Activated T-helper 17 cell treated with anti-CD3 and anti-CD28 coated beads, Interleukin-2, amount 50 U/mL, for 72 hours (primary cell): ENCODE results near the gene ERN1. TPM values are rescaled to one million over a fixed set of nuclear protein-coding genes. Genes with fewer than 3 reads are reported as not detected.

Experiments
- ATAC-seq: fragments of 150-1000 bp; cut with Tn5 transposase; replicated peaks from 2 replicates; pipeline ENCODE4 v1.10.0; 2021; ENCODE audit warnings: mild to moderate bottlenecking, moderate library complexity
- H3K27ac Mint-ChIP-seq: one replicate; pipeline ENCODE4 v1.8.0; 2022; ENCODE audit warnings: mixed read lengths
- H3K27me3 Mint-ChIP-seq: one replicate; pipeline ENCODE4 v1.8.0; 2022; ENCODE audit warnings: mixed read lengths
- H3K36me3 Mint-ChIP-seq: one replicate; pipeline ENCODE4 v1.8.0; 2022; ENCODE audit warnings: low read depth, mild to moderate bottlenecking, mixed read lengths
- H3K4me1 Mint-ChIP-seq: one replicate; pipeline ENCODE4 v1.8.0; 2022; ENCODE audit warnings: mixed read lengths
- H3K4me3 Mint-ChIP-seq: one replicate; pipeline ENCODE4 v1.8.0; 2022; ENCODE audit warnings: mild to moderate bottlenecking, mixed read lengths
- H3K9me3 Mint-ChIP-seq: one replicate; pipeline ENCODE4 v1.8.0; 2022; ENCODE audit warnings: mixed read lengths
- total RNA-seq, 2 donors: library from RNA; stranded (reverse); gene quantifications; one replicate each; pipeline ENCODE4 v1.2.3, GENCODE V29; 2022

The ERN1 gene
- total RNA-seq, 2 donors from 2014 or later = 42.2 to 93.3 TPM

- no peak for ATAC-seq
- no peaks in the 10 kb centered on the region for H3K27me3 Mint-ChIP-seq
- peaks cover 100% of the 10 kb centered on the region for H3K36me3 Mint-ChIP-seq
- H3K4me3 Mint-ChIP-seq = no peak overlapping the region
- H3K4me1 Mint-ChIP-seq = peaks cover 23% of the 10 kb centered on the region
- no peak overlapping the region for H3K27ac Mint-ChIP-seq
- no peaks in the 10 kb centered on the region for H3K9me3 Mint-ChIP-seq
Observed at GRCh38 chr17:64048805-64049204, 81.1 kb downstream of the ERN1 start.

- H3K27ac Mint-ChIP-seq = peak overlapping the region; percentile 25
- H3K4me3 Mint-ChIP-seq = no peak overlapping the region
- H3K27me3 Mint-ChIP-seq = no peaks in the 10 kb centered on the region
- ATAC-seq = no peak
- peaks cover 22% of the 10 kb centered on the region for H3K4me1 Mint-ChIP-seq
- H3K36me3 Mint-ChIP-seq = peaks cover 100% of the 10 kb centered on the region
- no peaks in the 10 kb centered on the region for H3K9me3 Mint-ChIP-seq
Observed at GRCh38 chr17:64045176-64045575, 84.8 kb downstream of the ERN1 start.

DNA sequence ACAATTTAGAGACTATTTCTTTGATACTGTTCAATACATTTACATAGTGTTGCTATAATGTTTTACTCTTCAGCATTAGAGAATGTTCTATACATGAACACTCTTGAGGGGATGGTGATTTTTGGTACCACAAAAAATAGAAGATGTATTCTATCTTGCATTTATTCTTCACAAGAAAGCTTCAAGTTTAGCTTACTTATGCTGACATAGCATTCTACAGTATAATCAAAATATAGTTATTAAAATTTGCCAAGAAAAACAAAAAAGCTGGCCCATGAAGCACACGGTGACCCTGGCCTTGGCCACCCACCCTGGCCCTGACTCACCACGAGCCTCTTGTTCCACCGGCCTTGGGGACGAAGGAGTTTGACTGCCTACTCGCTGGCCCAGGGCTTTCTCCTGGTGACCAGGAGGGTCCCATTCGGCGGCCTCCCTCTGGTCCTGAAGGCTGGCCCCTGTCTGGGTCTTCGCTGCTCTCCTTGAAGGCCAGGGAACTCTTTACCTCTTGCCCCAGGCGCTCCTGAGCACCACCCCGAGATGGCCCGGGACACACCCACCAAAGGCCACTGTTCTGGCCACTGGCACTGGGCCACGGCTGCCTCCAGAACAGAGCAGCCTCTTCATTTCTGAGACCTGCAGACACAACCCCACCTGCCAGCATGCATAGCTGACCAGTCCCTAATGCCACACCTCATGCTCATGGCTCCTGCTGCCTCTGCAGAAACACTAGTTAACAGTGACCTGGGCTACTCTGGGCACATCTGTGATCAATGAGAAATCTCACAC lies 87.1 kb downstream of the ERN1 start:
- Mint-ChIP-seq H3K36me3 (peaks cover 100% of the 10 kb centered on the region), H3K27ac (peak overlapping the region; percentile 85), H3K27me3 (no peaks in the 10 kb centered on the region), H3K9me3 (no peaks in the 10 kb centered on the region), H3K4me1 (peaks cover 25% of the 10 kb centered on the region), H3K4me3 (peak overlapping the region; percentile 27)
- ATAC-seq = no peak

DNA sequence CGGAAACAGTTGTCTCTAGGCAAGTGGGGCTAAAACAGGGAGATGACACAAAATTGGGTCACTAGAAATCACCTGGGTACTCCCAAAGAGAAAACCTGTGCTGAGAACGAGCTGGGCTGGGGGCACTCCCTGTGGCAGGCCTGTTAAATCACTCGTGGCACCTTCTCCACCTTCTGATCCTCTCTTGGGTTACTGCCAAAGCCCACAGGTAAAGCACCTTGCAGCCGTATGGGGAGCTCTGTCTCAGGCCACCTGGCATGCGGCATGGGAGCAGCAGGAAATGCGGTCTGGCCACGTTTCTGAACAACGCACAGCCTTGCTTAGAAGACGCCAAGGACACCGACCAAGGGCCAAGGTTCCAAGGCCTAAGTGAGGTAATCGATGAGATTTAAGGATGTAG lies 88.0 kb downstream of the ERN1 start:
- Mint-ChIP-seq H3K4me1 (peaks cover 28% of the 10 kb centered on the region), H3K4me3 (peak overlapping the region; percentile 27), H3K36me3 (peaks cover 100% of the 10 kb centered on the region), H3K9me3 (no peaks in the 10 kb centered on the region), H3K27ac (peak overlapping the region; percentile 53), H3K27me3 (no peaks in the 10 kb centered on the region)
- ATAC-seq = peak; percentile 76

DNA sequence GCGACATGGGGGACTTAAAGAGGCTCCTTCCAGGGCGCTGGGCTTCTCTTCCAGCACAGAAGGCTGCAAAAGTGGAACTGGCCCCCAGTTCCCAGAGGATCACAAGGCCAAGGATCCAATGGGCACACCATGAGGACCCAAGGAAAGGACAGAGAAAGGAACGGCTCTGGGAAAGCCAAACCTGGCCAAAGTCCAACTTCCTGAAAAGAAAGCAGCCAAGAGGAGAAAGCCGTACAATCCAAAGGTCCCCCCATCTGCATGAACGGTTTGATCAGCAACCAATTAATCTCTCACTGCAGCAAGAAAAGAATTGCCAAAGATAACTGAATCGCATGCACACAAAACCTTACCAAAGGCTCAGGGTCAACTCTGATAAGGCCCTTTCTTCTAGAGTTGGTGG lies 89.7 kb downstream of the ERN1 start:
- H3K27me3 Mint-ChIP-seq = no peaks in the 10 kb centered on the region

DNA sequence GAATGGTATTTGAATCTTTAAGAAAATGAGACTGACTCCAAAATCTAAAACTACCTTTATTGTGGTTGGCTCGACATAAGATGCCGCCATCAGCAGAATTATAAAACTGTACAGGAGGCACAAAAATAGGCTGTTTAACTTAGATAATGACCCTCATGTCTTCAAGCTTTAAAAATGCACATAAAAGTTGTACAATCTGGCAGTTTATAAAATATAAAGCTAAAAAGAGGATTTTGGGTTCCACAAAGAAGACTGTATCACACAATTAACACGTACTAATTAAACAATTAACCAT lies 90.9 kb downstream of the ERN1 start:
- H3K9me3 Mint-ChIP-seq = no peaks in the 10 kb centered on the region
- H3K27ac Mint-ChIP-seq = no peak overlapping the region
- H3K4me1 Mint-ChIP-seq = peaks cover 24% of the 10 kb centered on the region
- ATAC-seq = no peak
- H3K4me3 Mint-ChIP-seq = no peak overlapping the region
- no peaks in the 10 kb centered on the region for H3K27me3 Mint-ChIP-seq
- H3K36me3 Mint-ChIP-seq = peaks cover 85% of the 10 kb centered on the region

More for the DNA sequence above, 89.7 kb downstream of the ERN1 start:
- no peaks in the 10 kb centered on the region for H3K9me3 Mint-ChIP-seq
- no peak for ATAC-seq
- H3K4me1 Mint-ChIP-seq = peaks cover 24% of the 10 kb centered on the region
- H3K36me3 Mint-ChIP-seq = peaks cover 96% of the 10 kb centered on the region
- H3K4me3 Mint-ChIP-seq = no peak overlapping the region
- H3K27ac Mint-ChIP-seq = peak overlapping the region; percentile 59

DNA sequence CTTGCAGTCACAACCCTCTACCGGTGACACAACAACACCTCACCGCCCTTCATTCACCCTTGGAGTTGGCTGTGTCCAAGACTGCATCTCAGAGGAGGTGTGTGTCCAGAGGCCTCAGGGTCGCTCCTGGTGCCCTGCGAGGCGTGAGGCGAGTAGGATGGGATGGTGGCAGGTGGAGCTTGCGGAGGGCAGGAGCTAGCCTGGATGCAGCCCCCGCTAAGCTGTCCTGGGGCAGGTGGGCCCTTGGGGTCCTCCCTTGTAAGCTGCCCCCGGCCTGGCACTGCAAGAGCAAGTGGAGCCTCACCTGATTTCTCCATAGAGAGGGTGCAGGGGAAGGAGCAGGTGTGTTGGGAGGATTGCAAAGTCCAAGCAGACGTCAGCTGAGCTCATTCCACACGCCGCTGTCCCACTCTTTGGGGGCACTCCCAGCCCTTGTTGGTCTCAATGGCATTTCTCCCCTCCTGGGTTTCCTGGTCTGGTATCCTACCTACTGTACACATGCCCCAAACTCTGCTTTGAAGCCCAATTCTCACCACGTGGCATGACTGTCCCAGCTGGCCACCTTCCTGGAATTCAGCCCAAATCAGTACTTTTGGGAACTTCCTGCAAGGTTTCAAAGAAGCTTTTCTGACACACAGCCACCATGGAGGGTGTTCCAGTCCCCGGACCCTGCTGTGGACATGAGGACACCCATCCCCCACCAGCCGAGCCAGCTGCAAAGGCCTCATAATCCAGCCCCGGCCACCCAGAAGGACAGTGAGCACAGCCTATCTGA lies 91.4 kb downstream of the ERN1 start:
- H3K4me3 Mint-ChIP-seq = no peak overlapping the region
- no peak overlapping the region for H3K27ac Mint-ChIP-seq
- H3K36me3 Mint-ChIP-seq = peaks cover 79% of the 10 kb centered on the region
- peaks cover 23% of the 10 kb centered on the region for H3K4me1 Mint-ChIP-seq
- no peak for ATAC-seq
- H3K27me3 Mint-ChIP-seq = no peaks in the 10 kb centered on the region
- no peaks in the 10 kb centered on the region for H3K9me3 Mint-ChIP-seq

DNA sequence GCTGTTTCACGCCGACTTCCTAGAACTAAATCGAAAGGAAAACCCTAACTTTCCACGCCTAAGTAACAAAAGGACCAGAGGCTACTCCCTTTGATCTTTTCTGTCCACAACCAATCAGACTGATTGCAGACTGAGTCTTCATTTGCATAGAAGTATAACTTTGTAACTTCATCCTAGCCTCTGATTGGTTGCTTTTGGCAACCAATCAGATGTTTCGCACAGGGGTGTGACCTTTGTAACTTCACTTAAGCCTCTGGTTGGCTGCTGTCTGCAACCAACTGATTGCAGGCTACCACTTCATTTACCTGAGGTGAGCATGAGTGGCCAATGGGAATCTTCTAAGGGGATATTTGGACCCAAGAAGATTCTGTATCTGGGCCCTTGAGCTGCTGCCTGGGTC lies 92.1 kb downstream of the ERN1 start:
- Mint-ChIP-seq H3K9me3 (no peaks in the 10 kb centered on the region), H3K4me1 (peaks cover 20% of the 10 kb centered on the region), H3K4me3 (no peak overlapping the region), H3K27ac (no peak overlapping the region), H3K27me3 (no peaks in the 10 kb centered on the region), H3K36me3 (peaks cover 72% of the 10 kb centered on the region)
- ATAC-seq = no peak

DNA sequence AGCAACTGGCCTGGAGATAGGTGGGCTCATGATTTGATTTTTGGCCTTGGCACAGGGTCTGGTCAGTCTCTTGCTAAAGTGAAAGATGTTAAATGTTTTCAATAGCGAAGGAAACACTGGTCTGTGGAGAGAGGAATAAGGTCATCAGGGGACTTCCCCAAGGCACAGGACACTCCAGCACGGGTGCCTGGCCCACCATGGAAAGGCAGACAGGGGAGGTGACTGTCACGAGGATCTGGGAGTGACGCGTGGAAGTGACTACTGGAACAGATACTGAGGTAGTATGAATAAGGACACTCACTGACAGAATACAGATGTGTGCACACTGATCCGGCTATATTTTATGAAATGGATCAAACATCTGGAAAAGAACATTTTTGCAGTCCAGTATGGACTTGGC lies 92.8 kb downstream of the ERN1 start:
- H3K36me3 Mint-ChIP-seq = peaks cover 66% of the 10 kb centered on the region
- no peaks in the 10 kb centered on the region for H3K27me3 Mint-ChIP-seq
- H3K4me1 Mint-ChIP-seq = peaks cover 17% of the 10 kb centered on the region
- no peaks in the 10 kb centered on the region for H3K9me3 Mint-ChIP-seq
- H3K27ac Mint-ChIP-seq = peak overlapping the region; percentile 61
- no peak for ATAC-seq
- no peak overlapping the region for H3K4me3 Mint-ChIP-seq

GRCh38 chr17:64036198-64036922 lies 93.6 kb downstream of the ERN1 start:
- Mint-ChIP-seq H3K4me3 (no peak overlapping the region), H3K27me3 (no peaks in the 10 kb centered on the region), H3K9me3 (no peaks in the 10 kb centered on the region), H3K27ac (no peak overlapping the region), H3K4me1 (peaks cover 9% of the 10 kb centered on the region), H3K36me3 (peaks cover 58% of the 10 kb centered on the region)
- ATAC-seq = no peak

GRCh38 chr17:64032081-64032480 lies 97.9 kb downstream of the ERN1 start:
- Mint-ChIP-seq H3K4me3 (no peak overlapping the region), H3K36me3 (peaks cover 15% of the 10 kb centered on the region), H3K27me3 (no peaks in the 10 kb centered on the region), H3K27ac (no peak overlapping the region), H3K9me3 (no peaks in the 10 kb centered on the region), H3K4me1 (peaks cover 10% of the 10 kb centered on the region)
- no peak for ATAC-seq

DNA sequence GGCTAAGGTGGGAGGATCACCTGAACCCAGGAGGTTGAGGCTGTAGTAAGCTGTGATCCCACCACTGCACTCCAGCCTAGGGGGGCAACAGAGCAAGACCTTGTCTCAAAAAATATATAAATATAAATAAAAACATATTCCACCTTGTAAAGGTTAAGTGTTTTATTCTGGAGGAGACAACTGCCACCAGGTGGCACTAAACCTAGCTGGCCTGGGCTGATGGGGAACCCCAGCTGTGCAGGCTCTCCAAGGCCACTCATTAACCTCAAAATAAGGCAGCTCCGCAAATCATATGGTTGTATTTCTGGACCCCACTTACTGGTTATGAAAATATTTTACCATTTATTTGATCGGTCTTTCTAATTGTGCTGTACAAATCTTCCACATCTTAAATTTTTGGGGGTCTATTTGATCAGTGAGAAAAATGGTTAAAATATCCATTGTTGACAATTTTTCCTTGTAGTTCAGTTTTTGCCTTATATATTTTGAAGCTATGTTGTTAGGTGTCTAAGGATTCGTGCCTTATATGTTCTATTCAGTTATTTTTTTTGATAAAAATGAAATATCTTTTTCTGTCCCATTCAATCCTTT lies 101.0 kb downstream of the ERN1 start:
- H3K27me3 Mint-ChIP-seq = no peaks in the 10 kb centered on the region
- H3K4me1 Mint-ChIP-seq = peaks cover 27% of the 10 kb centered on the region
- H3K36me3 Mint-ChIP-seq = no peaks in the 10 kb centered on the region
- H3K9me3 Mint-ChIP-seq = no peaks in the 10 kb centered on the region
- no peak for ATAC-seq
- H3K27ac Mint-ChIP-seq = no peak overlapping the region
- no peak overlapping the region for H3K4me3 Mint-ChIP-seq

DNA sequence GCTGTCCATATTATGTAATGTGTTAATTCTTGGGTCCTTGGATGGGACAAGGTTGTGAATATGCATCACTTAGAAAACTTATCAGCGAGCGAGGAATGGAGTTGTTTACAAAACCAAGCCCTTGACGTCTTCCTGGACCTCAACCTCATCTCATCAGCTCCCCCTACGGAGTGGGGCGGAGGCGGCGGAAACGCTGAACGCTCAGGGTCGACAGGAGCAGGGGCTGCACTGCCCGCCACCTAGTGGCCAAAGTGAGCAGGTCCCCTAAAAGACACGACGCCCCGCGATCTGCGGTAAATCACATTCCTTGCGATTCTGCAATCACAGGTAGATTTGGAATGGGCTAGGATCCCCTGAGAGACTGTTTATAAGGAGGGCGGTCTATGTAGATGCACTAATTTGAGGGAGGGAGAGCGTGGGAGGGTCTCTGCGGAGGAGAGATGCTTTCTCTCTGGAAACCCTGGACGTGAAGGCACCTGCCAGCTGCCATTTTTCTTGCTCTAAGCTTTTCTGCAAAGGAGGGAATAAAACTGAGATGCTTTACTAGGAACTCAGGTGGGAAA lies 104.1 kb downstream of the ERN1 start:
- Mint-ChIP-seq H3K27ac (peak overlapping the region; percentile 80), H3K36me3 (no peaks in the 10 kb centered on the region), H3K4me1 (peaks cover 43% of the 10 kb centered on the region), H3K9me3 (no peaks in the 10 kb centered on the region), H3K27me3 (no peaks in the 10 kb centered on the region), H3K4me3 (peak overlapping the region; percentile 82)
- ATAC-seq = peak; percentile 60
